ENCODE results near the gene NOTUM. TPM values are rescaled to one million over a fixed set of nuclear protein-coding genes. Genes with fewer than 3 reads are reported as not detected.
"Not testable (repeated sequence)": the region's sequence is repeated elsewhere in the genome, so short reads cannot be mapped to it uniquely, and the experiment has no call there.

NOTUM gene
- total RNA-seq, 2 experiments from 2014 or later = 0.88 to 4.4 TPM

DNA sequence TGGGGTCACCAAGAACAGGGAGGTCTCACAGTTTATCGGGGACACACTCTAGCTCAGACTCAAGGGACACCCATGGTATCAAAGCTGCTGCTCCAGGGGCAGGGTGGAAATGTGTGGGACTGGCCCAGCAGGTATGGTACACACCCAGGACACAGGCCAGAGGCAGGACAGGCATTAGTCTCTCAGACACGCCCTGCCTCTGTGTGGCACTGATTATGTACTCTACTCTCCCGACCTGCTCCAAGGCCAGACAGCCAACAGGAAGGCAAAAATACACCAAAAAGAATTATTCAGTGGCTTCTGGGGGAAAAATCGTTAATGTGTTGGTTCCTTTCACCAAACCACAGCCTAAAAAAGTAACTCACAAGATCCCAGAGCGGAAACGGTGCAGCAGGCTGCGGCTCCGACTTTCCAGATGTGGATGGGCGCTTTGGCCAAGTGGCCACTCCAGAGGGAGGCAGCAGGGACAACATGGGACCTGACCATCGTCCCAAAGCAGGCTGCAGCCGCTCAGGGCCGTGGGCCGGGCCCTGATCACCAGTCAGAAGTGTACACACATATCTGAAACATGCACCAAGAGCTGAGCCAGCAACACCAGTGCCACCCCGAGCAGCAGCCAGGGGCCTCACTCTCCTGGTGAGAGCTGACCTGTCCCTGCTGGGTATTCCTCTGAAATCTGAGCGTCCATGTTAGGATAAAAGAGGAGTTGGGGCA is 42.0 kb downstream of the NOTUM start:
- CTCF ChIA-PET (ENCODE audit: unreplicated experiment) = no interaction called here
- BruUV-seq (replicated peaks) = no TSS peak
- no peak overlapping the region for H3K4me3 ChIP-seq (ENCODE audit: low read depth, low read length, poor library complexity, severe bottlenecking)
- POLR2A ChIA-PET = no interaction called here
- no peaks in the 10 kb centered on the region for H3K9me2 ChIP-seq (ENCODE audit: insufficient read depth, low read length)
- peaks cover 25% of the 10 kb centered on the region for H3K4me1 ChIP-seq (ENCODE audit: insufficient read depth, low read length, poor library complexity, severe bottlenecking)
- H3K4me2 ChIP-seq (ENCODE audit: low read length) = peak overlapping the region; percentile 74; the same call in 1 of the 2 replicates
- intact Hi-C loops (cut with micrococcal nuclease; ENCODE audit: unreplicated experiment) = no loop called here
- peaks cover 8% of the 10 kb centered on the region for H4K20me1 ChIP-seq (ENCODE audit: insufficient read depth, low read length)
- TF ChIP-seq CTCF (conservative IDR thresholded peaks at IDR 0.05; ENCODE audit: low read length) (no peak), EZH2phosphoT487 (IDR thresholded peaks at IDR 0.05; ENCODE audit: borderline replicate concordance, low read depth, low read length) (no peak)
- no peak for DNase-seq (ENCODE audit: low spot score)
- peaks cover 51% of the 10 kb centered on the region for H3K36me3 ChIP-seq (ENCODE audit: insufficient read depth, low read length)
- peak overlapping the region; percentile 5 for H3K27ac ChIP-seq (ENCODE audit: low read depth, low read length, poor library complexity, severe bottlenecking)
- peaks cover 18% of the 10 kb centered on the region for H3K79me2 ChIP-seq (ENCODE audit: insufficient read depth, low read depth, low read length)
- H3K9me3 ChIP-seq (ENCODE audit: low read length) = no peaks in the 10 kb centered on the region
- H2AFZ ChIP-seq (ENCODE audit: low read length) = no peak overlapping the region

DNA sequence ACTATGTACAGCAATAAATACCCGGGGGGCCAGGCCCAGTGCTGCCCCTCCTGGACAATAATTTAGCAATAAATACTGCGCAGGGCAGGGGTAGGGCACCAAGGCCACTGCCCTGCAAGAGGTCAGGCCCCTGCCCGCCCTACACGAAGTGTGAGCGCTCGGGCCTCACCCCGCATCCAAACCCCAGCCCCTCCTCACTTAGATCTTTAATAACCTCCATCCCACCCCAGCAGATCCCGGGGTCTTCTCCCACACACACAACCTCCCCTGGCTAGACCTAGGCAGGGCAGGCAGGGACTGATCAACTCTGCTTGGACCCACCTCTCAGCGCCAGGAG is 42.7 kb downstream of the NOTUM start:
- H3K27ac ChIP-seq (ENCODE audit: low read depth, low read length, poor library complexity, severe bottlenecking); DNase-seq (ENCODE audit: low spot score); intact Hi-C loops (cut with micrococcal nuclease; ENCODE audit: unreplicated experiment); H2AFZ ChIP-seq (ENCODE audit: low read length); H3K9me2 ChIP-seq (ENCODE audit: insufficient read depth, low read length); H4K20me1 ChIP-seq (ENCODE audit: insufficient read depth, low read length); CTCF ChIA-PET (ENCODE audit: unreplicated experiment); H3K9me3 ChIP-seq (ENCODE audit: low read length); BruUV-seq (replicated peaks): not testable (repeated sequence)
- Histone ChIP-seq H3K79me2 (ENCODE audit: insufficient read depth, low read depth, low read length) (peaks cover 13% of the 10 kb centered on the region), H3K4me1 (ENCODE audit: insufficient read depth, low read length, poor library complexity, severe bottlenecking) (peaks cover 23% of the 10 kb centered on the region), H3K4me3 (ENCODE audit: low read depth, low read length, poor library complexity, severe bottlenecking) (peak overlapping the region; percentile 92), H3K36me3 (ENCODE audit: insufficient read depth, low read length) (peaks cover 58% of the 10 kb centered on the region), H3K4me2 (ENCODE audit: low read length) (peak overlapping the region; percentile 74)
- POLR2A ChIA-PET = interaction anchor here (1.1 kb wide), 1 partner anchor 11 kb away, joined by 3 read pairs; no protein-coding TSS in a partner anchor

DNA sequence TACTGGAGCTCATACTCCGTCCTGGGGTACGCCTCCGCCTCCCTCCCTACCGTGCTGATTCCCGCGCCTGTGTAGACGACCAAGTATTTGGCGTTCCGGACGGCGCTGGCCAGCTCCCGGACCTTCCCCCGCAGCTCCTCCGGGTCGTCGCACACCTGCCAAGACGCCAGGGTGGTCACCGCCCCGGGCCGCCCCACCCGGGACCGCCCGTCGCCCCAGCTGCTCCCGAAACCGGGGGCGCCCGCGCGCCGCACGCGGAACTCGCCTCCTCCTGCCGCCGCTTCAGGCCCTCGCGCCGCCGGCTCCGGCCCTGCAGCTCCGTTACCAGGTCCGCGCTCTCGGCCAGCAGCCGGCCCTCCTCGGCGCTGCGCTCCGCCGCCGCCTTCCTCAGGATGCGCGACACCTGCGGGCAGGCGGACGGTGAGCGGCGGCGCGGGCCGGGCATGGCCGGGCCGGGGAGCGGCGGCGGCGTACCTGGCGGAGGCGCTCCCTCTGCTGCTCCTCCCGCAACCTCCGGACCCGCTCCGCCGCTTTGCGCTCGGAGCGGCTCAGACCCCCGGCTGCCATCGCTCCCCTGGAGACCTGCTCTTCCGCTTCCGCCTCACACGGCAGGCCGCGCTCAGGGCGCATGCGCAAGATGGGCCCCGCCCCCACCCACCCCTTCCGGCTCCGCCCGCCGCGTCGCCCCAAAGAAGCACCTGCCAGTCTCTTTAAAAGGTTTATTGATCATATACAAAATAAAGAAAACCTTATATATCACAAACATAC is 43.2 kb downstream of the NOTUM start, which contains the start of gene SIRT7:
TSS of gene SIRT7 (minus strand) at position 612 of the 768 bp plus-strand sequence. CDS start at position 567, 45 bp downstream.
- TF ChIP-seq CTCF (conservative IDR thresholded peaks at IDR 0.05; ENCODE audit: low read length) = 0 out of 2 replicates have a peak, but pooled peaks have one; percentile 15
- TF ChIP-seq EZH2phosphoT487 (IDR thresholded peaks at IDR 0.05; ENCODE audit: borderline replicate concordance, low read depth, low read length) = no peak
- H3K27ac ChIP-seq (ENCODE audit: low read depth, low read length, poor library complexity, severe bottlenecking) = peak within 1 kb of the TSS; percentile 26
- no peaks in the 10 kb centered on the region for H3K9me3 ChIP-seq (ENCODE audit: low read length)
- ChIA-PET CTCF (ENCODE audit: unreplicated experiment) (interaction anchor here (0.5 kb wide), 1 partner anchor 113 kb away, joined by 3 read pairs; no protein-coding TSS in a partner anchor), POLR2A (interaction anchor here (1.0 to 1.6 kb wide), 5 partner anchors 8 to 48 kb away, joined by 3 to 13 read pairs (median 5); partner anchors contain the start of gene MAFG)
- H3K4me3 ChIP-seq (ENCODE audit: low read depth, low read length, poor library complexity, severe bottlenecking) = peak within 1 kb of the TSS; percentile 92
- no peak within 1 kb of the TSS for H2AFZ ChIP-seq (ENCODE audit: low read length)
- peaks cover 13% of the 10 kb centered on the region for H3K79me2 ChIP-seq (ENCODE audit: insufficient read depth, low read depth, low read length)
- peaks cover 23% of the 10 kb centered on the region for H3K4me1 ChIP-seq (ENCODE audit: insufficient read depth, low read length, poor library complexity, severe bottlenecking)
- peak within 1 kb of the TSS; percentile 93 for H3K4me2 ChIP-seq (ENCODE audit: low read length)
- H3K36me3 ChIP-seq (ENCODE audit: insufficient read depth, low read length) = peaks cover 62% of the 10 kb centered on the region
- no TSS peak for BruUV-seq (replicated peaks)
- DNase-seq (ENCODE audit: low spot score) = peak; percentile 94
- H4K20me1 ChIP-seq (ENCODE audit: insufficient read depth, low read length) = peaks cover 8% of the 10 kb centered on the region
- H3K9me2 ChIP-seq (ENCODE audit: insufficient read depth, low read length) = no peaks in the 10 kb centered on the region
- intact Hi-C loops (cut with micrococcal nuclease; ENCODE audit: unreplicated experiment) = no loop called here
